ENCODE data around the gene EQTN.

EQTN gene

GRCh38 chr9:27297050-27297449, at the start of gene EQTN:
TSS of gene EQTN (minus strand) at chr9:27297150. CDS start at chr9:27297055, 95 bp downstream.
- no peak for DNase-seq (ENCODE audit: low read depth in 1 of 2, low spot score in 1 of 2)

GRCh38 chr9:27344776-27345175, 47.8 kb upstream of the EQTN start:
- no peak for DNase-seq (ENCODE audit: low read depth in 1 of 2, low spot score in 1 of 2)

- DNase-seq (ENCODE audit: low read depth in 1 of 2, low spot score in 1 of 2) = no peak
Measured at GRCh38 chr9:27341545-27342294, 44.8 kb upstream of the EQTN start.

- DNase-seq (ENCODE audit: low read depth in 1 of 2, low spot score in 1 of 2) = no peak
Measured at GRCh38 chr9:27340961-27341511, 44.1 kb upstream of the EQTN start.

- no peak for DNase-seq (ENCODE audit: low read depth in 1 of 2, low spot score in 1 of 2)
Measured at GRCh38 chr9:27340285-27340674, 43.3 kb upstream of the EQTN start.

GRCh38 chr9:27339661-27340284, 42.8 kb upstream of the EQTN start:
- DNase-seq (ENCODE audit: low read depth in 1 of 2, low spot score in 1 of 2) = no peak

- no peak for DNase-seq (ENCODE audit: low read depth in 1 of 2, low spot score in 1 of 2)
Measured at GRCh38 chr9:27338527-27338903, 41.6 kb upstream of the EQTN start.

GRCh38 chr9:27337833-27338526, 41.0 kb upstream of the EQTN start:
- DNase-seq (ENCODE audit: low read depth in 1 of 2, low spot score in 1 of 2) = no peak

GRCh38 chr9:27337236-27337635, 40.3 kb upstream of the EQTN start:
- DNase-seq (ENCODE audit: low read depth in 1 of 2, low spot score in 1 of 2) = no peak

- DNase-seq (ENCODE audit: low read depth in 1 of 2, low spot score in 1 of 2) = no peak
Measured at GRCh38 chr9:27336829-27337228, 39.9 kb upstream of the EQTN start.

GRCh38 chr9:27336126-27336525, 39.2 kb upstream of the EQTN start:
- DNase-seq (ENCODE audit: low read depth in 1 of 2, low spot score in 1 of 2) = no peak

GRCh38 chr9:27335075-27335474, 38.1 kb upstream of the EQTN start:
- no peak for DNase-seq (ENCODE audit: low read depth in 1 of 2, low spot score in 1 of 2)

- DNase-seq (ENCODE audit: low read depth in 1 of 2, low spot score in 1 of 2) = peak in 1 of 2 donors; percentile 15
Measured at GRCh38 chr9:27333241-27334052, 36.5 kb upstream of the EQTN start.

GRCh38 chr9:27331393-27331792, 34.4 kb upstream of the EQTN start:
- DNase-seq (ENCODE audit: low read depth in 1 of 2, low spot score in 1 of 2) = no peak

- no peak for DNase-seq (ENCODE audit: low read depth in 1 of 2, low spot score in 1 of 2)
Measured at GRCh38 chr9:27329291-27329690, 32.3 kb upstream of the EQTN start.

- DNase-seq (ENCODE audit: low read depth in 1 of 2, low spot score in 1 of 2) = no peak
Measured at GRCh38 chr9:27328483-27328882, 31.5 kb upstream of the EQTN start.

- no peak for DNase-seq (ENCODE audit: low read depth in 1 of 2, low spot score in 1 of 2)
Measured at GRCh38 chr9:27311184-27311583, 14.2 kb upstream of the EQTN start.

GRCh38 chr9:27310582-27310981, 13.6 kb upstream of the EQTN start:
- no peak for DNase-seq (ENCODE audit: low read depth in 1 of 2, low spot score in 1 of 2)

GRCh38 chr9:27308691-27309390, 11.9 kb upstream of the EQTN start:
- DNase-seq (ENCODE audit: low read depth in 1 of 2, low spot score in 1 of 2) = no peak

GRCh38 chr9:27304521-27304920, 7.6 kb upstream of the EQTN start:
- DNase-seq (ENCODE audit: low read depth in 1 of 2, low spot score in 1 of 2) = no peak

- no peak for DNase-seq (ENCODE audit: low read depth in 1 of 2, low spot score in 1 of 2)
Measured at GRCh38 chr9:27303219-27303618, 6.3 kb upstream of the EQTN start.

All from activated T-helper 1 cell treated with anti-CD3 and anti-CD28 coated beads, Interleukin-2, amount 50 U/mL, for 16 hours (primary cell).